Measurements from ENCODE around the gene PATJ. TPM values are rescaled to one million over a fixed set of nuclear protein-coding genes. Genes with fewer than 3 reads are reported as not detected.

PATJ gene
- polyA plus RNA-seq, 1 of the 3 experiments (the other 2 are of a cell fraction) = 3.0 TPM

DNA sequence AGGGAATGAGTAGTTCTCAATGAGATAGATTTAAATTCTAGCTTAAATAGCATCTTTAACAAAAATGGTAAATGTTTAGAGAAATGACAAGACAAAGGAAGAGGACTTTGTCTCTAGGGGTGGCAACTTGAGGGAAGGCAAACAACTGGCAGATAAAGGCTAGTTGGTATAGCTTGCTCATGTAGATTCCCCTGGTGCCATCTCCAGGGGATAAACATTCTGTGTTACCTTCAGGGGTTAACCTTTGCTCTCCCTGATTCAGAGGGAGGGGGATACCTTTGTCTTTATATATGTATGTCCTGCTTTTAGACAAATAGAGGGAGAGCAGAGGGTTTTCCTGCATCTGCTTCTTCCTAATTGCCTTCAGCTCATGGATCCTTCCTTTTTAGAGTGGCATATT is 298.7 kb downstream of the PATJ start:
- H4K20me1 ChIP-seq (ENCODE audit: insufficient read depth) = no peaks in the 10 kb centered on the region
- no peaks in the 10 kb centered on the region for H3K27me3 ChIP-seq (ENCODE audit: insufficient read depth)
- no peaks in the 10 kb centered on the region for H3F3A ChIP-seq (replicated peaks; ENCODE audit: insufficient read depth)
- no peak overlapping the region for H2AFZ ChIP-seq (ENCODE audit: low read depth)
- no peaks in the 10 kb centered on the region for H3K79me2 ChIP-seq (ENCODE audit: insufficient read depth)
- no peak for DNase-seq
- H3K9me2 ChIP-seq = no peaks in the 10 kb centered on the region
- H3K9me3 ChIP-seq = no peaks in the 10 kb centered on the region
- H3K27ac ChIP-seq (ENCODE audit: low read depth in 2 of 2, low read length in 1 of 2) = no peak overlapping the region
- H3K4me3 ChIP-seq (ENCODE audit: low read depth in 2 of 2, low read length in 1 of 2) = no peak overlapping the region
- no peak overlapping the region for H3K4me2 ChIP-seq
- peaks cover 0 to 2% of the 10 kb centered on the region in 2 experiments; a peak in 2 of 4 replicates for H3K4me1 ChIP-seq (ENCODE audit: control insufficient read depth in 1 of 2, insufficient read depth in 2 of 2, low read depth in 1 of 2, low read length in 1 of 2)
- ChIA-PET CTCF (interaction anchor here (1.3 kb wide), 1 partner anchor 42 kb away, joined by 5 read pairs; no protein-coding TSS in a partner anchor), POLR2A (no interaction called here)
- no peaks in the 10 kb centered on the region for H3K36me3 ChIP-seq (replicated peaks in 1 of 2; ENCODE audit: control insufficient read depth in 1 of 2, insufficient read depth in 2 of 2, low read length in 1 of 2)
- no peak for TF ChIP-seq FOXM1 (IDR thresholded peaks at IDR 0.05; ENCODE audit: low read depth)
- TF ChIP-seq JUND (IDR thresholded peaks at IDR 0.05) = no peak
- TF ChIP-seq RXRA (IDR thresholded peaks at IDR 0.05; ENCODE audit: borderline replicate concordance, low read depth) = no peak
- TF ChIP-seq ELF1 (IDR thresholded peaks at IDR 0.05) = no peak
- TF ChIP-seq, protein P1, sequence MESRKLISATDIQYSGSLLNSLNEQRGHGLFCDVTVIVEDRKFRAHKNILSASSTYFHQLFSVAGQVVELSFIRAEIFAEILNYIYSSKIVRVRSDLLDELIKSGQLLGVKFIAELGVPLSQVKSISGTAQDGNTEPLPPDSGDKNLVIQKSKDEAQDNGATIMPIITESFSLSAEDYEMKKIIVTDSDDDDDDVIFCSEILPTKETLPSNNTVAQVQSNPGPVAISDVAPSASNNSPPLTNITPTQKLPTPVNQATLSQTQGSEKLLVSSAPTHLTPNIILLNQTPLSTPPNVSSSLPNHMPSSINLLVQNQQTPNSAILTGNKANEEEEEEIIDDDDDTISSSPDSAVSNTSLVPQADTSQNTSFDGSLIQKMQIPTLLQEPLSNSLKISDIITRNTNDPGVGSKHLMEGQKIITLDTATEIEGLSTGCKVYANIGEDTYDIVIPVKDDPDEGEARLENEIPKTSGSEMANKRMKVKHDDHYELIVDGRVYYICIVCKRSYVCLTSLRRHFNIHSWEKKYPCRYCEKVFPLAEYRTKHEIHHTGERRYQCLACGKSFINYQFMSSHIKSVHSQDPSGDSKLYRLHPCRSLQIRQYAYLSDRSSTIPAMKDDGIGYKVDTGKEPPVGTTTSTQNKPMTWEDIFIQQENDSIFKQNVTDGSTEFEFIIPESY (IDR thresholded peaks at IDR 0.05; ENCODE audit: borderline replicate concordance, low read depth) = no peak
- TF ChIP-seq RAD21 (IDR thresholded peaks at IDR 0.05; ENCODE audit: low read length) = no peak
- TF ChIP-seq SIN3A (IDR thresholded peaks at IDR 0.05; ENCODE audit: borderline replicate concordance, low read depth, low read length) = no peak
- no peak for TF ChIP-seq MEF2A (IDR thresholded peaks at IDR 0.05; ENCODE audit: borderline replicate concordance, low read depth)
- no peak for TF ChIP-seq NRF1 (IDR thresholded peaks at IDR 0.05; ENCODE audit: low read depth, low read length)
- no peak for TF ChIP-seq CHD2 (IDR thresholded peaks at IDR 0.05; ENCODE audit: low read length, partially characterized antibody)
- H3K9ac ChIP-seq = no peak overlapping the region

DNA sequence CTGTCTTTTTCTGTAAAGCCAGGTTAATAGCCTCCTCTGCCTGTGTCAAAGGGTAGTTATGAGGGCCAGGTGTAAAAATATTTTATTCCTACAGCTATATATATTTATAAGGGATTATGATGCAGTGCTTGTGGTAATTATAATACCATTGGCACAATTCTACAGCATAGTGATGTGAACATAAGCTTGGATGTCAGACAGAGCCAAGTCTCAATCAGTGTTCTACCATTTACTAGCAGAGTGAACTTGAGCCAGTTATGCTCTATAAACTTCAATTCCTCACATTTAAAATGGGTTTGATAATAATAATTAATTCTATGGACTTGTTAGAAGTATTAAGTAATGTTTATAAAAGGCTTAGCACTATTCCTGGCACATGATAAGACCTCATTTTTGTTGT is 300.9 kb downstream of the PATJ start:
- Histone ChIP-seq H2AFZ (ENCODE audit: low read depth) (no peak overlapping the region), H3F3A (replicated peaks; ENCODE audit: insufficient read depth) (no peaks in the 10 kb centered on the region), H3K4me3 (ENCODE audit: low read depth in 2 of 2, low read length in 1 of 2) (no peak overlapping the region), H3K9ac (no peak overlapping the region), H3K4me1 (ENCODE audit: control insufficient read depth in 1 of 2, insufficient read depth in 2 of 2, low read depth in 1 of 2, low read length in 1 of 2) (peaks cover 0 to 2% of the 10 kb centered on the region in 2 experiments; a peak in 2 of 4 replicates), H3K9me2 (no peaks in the 10 kb centered on the region), H3K4me2 (no peak overlapping the region), H3K36me3 (replicated peaks in 1 of 2; ENCODE audit: control insufficient read depth in 1 of 2, insufficient read depth in 2 of 2, low read length in 1 of 2) (no peaks in the 10 kb centered on the region), H3K9me3 (no peaks in the 10 kb centered on the region), H4K20me1 (ENCODE audit: insufficient read depth) (no peaks in the 10 kb centered on the region), H3K27ac (ENCODE audit: low read depth in 2 of 2, low read length in 1 of 2) (no peak overlapping the region), H3K27me3 (ENCODE audit: insufficient read depth) (no peaks in the 10 kb centered on the region), H3K79me2 (ENCODE audit: insufficient read depth) (no peaks in the 10 kb centered on the region)
- ChIA-PET POLR2A (no interaction called here), CTCF (no interaction called here)
- DNase-seq = no peak
- no peak for TF ChIP-seq JUND (IDR thresholded peaks at IDR 0.05)
- TF ChIP-seq, protein P1 (IDR thresholded peaks at IDR 0.05; ENCODE audit: borderline replicate concordance, low read depth) = no peak
- no peak for TF ChIP-seq EP300 (IDR thresholded peaks at IDR 0.05; ENCODE audit: borderline replicate concordance in 1 of 2, low read depth in 1 of 2, low read length in 1 of 2)
- no peak for TF ChIP-seq TCF12 (IDR thresholded peaks at IDR 0.05)
- TF ChIP-seq FOSL2 (IDR thresholded peaks at IDR 0.05; ENCODE audit: borderline replicate concordance, low read depth) = no peak
- no peak for TF ChIP-seq SMC3 (IDR thresholded peaks at IDR 0.05; ENCODE audit: low read depth, low read length)
- no peak for TF ChIP-seq CTCF (IDR thresholded peaks at IDR 0.05)
- TF ChIP-seq YY1 (IDR thresholded peaks at IDR 0.05; ENCODE audit: low read depth) = no peak
- TF ChIP-seq RXRA (IDR thresholded peaks at IDR 0.05; ENCODE audit: borderline replicate concordance, low read depth) = no peak
- TF ChIP-seq PBX3 (IDR thresholded peaks at IDR 0.05) = no peak
- no peak for TF ChIP-seq GATA2 (CRISPR knock-in tag; IDR thresholded peaks at IDR 0.05)
- no peak for TF ChIP-seq RCOR1 (IDR thresholded peaks at IDR 0.05; ENCODE audit: low read length)
- TF ChIP-seq FOXJ3 (CRISPR knock-in tag; IDR thresholded peaks at IDR 0.05) = no peak
- no peak for TF ChIP-seq GABPA (IDR thresholded peaks at IDR 0.05; ENCODE audit: low read depth)

All from SK-N-SH (cell line).